HG03175 (cell line): Measurements from ENCODE around the gene KRTAP9-2.
"Not testable (repeated sequence)": the region's sequence is repeated elsewhere in the genome, so short reads cannot be mapped to it uniquely, and the experiment has no call there.

Experiments used
- ATAC-seq: cut with Tn5 transposase; IDR thresholded peaks from one replicate; pipeline ENCODE4 v1.9.1; 2021; ENCODE audit warnings: mild to moderate bottlenecking, moderate library complexity; ENCODE audit not compliant: unreplicated experiment

The KRTAP9-2 gene

GRCh38 chr17:41232399-41233105 lies 6.1 kb downstream of the KRTAP9-2 start, which contains the start of gene KRTAP9-3:
TSS of gene KRTAP9-3 (plus strand) at chr17:41232449. CDS start at chr17:41232502, 53 bp downstream.
- ATAC-seq: not testable (repeated sequence)

DNA sequence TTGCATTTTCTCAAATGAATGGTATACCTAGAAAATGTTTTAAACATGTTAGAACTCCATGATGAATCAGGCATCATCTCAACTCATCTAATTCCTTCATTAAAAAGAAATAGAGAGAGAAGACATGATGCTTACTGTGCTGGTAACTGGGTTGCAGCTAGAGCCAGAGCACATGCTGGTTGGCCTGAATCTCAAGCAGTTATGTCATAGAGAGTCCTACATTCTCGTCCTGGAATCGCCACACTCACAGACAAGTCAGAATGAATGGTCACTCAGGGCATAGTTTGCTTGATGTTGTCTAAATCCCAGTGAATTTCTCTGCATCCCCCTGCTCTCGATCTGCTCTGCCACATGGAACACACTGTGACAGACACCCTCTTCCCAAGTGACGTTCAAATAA lies 10.7 kb downstream of the KRTAP9-2 start:
- ATAC-seq: not testable (repeated sequence)

DNA sequence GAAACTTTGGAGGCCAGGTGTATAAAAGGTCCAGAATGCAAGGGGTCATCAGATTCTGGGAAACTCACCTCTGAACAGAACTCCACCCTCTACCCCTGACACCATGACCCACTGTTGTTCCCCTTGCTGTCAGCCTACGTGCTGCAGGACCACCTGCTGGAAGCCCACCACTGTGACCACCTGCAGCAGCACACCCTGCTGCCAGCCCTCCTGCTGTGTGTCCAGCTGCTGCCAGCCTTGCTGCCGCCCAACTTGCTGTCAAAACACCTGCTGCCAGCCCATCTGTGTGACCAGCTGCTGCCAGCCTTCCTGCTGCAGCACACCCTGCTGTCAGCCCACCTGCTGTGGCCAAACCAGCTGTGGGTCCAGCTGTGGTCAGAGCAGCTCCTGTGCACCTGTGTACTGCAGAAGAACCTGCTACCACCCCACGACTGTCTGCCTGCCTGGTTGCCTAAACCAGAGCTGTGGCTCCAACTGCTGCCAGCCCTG lies 11.5 kb downstream of the KRTAP9-2 start, which contains the start of gene KRTAP9-8:
Gene KRTAP9-8, plus strand, starts transcription at position 51 of the 489 bp plus-strand sequence. Its CDS starts 53 bp downstream, at position 104.
- not testable (repeated sequence) for ATAC-seq

DNA sequence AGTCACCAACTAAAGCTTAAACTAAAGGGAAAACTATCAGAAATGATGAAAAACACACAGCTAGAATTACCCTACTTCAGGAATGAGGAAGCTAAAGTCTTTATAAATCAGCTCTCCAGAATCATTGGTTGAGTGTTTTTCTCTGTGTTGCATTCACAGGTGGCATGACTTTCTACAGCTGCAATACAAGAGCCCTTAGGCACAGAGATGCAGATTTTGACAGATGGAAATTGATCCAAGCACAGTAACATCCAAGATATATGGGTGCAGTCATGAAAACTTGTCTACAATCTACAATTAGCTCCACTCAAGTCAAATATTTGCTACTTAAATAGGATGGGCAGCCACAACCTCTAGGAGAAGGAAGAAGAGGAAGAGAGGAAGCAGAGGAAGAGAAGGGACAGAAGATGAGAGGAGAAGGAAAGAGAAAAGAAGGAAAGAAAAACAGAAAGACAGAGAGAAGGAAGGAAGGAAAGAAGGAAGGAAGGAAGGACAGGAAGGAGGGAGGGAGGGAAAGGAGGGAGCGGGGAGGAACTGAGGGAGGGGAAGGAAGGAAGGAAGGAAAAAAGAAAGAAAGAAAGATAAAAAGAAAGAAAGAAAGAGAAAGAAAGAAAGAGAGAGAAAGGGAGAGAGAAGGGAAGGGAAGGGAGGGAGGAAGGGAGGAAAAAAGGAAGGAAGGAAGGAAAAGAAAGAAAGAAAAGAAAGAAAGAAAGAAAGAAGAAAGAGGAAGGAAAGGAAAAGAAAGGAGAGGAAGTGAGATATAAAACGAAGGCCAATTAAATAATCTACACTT lies 20.7 kb downstream of the KRTAP9-2 start:
- ATAC-seq: not testable (repeated sequence)

DNA sequence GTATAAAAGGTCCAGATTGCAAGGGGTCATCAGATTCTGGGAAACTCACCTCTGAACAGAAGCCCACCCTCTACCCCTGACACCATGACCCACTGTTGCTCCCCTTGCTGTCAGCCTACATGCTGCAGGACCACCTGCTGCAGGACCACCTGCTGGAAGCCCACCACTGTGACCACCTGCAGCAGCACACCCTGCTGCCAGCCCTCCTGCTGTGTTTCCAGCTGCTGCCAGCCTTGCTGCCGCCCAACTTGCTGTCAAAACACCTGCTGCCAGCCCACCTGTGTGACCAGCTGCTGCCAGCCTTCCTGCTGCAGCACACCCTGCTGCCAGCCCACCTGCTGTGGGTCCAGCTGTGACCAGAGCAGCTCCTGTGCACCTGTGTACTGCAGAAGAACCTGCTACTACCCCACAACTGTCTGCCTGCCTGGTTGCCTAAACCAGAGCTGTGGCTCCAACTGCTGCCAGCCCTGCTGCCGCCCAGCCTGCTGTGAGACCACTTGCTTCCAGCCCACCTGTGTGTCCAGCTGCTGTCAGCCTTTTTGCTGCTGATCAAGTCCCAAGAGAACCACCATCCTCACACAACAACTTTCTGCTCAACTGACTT lies 23.3 kb downstream of the KRTAP9-2 start, which contains the start of gene KRTAP9-4:
Gene KRTAP9-4, plus strand, starts transcription at position 51 of the 604 bp plus-strand sequence. Its CDS starts 34 bp downstream, at position 85.
- not testable (repeated sequence) for ATAC-seq

DNA sequence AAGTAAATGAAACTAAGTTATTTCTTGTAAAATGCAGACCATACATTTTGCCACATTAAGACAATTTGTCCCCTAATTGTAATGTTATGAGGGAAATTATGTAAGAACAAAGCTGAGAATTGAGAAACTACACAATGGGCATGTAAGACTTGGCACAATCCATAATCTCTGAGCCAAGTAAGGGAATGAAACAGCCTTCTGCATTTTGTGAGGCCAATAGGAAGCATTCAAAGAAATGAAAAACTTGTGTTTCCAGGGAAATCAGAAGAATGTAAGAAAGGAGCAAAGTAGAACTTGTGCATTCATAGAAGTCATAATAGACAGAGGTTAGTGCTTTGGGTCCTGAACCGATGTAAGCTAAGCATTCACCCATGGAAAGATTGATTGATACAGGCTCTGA lies 24.8 kb downstream of the KRTAP9-2 start:
- no peak for ATAC-seq

DNA sequence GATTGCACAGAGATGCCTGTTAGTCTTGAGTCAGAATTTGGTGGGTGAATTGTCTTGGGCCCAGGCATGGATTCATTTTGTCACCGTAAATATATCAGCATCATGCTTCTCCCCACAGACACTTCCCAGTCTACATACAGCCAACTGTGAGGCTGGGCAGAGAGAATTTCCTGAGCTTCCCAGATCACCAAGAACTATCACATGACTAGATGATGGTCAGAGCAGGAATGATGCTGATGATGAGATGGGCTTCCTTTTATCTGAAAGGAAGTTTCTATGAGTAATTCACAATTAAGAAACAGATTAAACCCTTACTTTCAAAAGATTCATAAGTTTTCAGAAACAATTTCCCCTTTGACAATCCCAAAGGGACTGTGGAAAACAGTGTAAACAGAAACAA lies 28.4 kb downstream of the KRTAP9-2 start:
- no peak for ATAC-seq

DNA sequence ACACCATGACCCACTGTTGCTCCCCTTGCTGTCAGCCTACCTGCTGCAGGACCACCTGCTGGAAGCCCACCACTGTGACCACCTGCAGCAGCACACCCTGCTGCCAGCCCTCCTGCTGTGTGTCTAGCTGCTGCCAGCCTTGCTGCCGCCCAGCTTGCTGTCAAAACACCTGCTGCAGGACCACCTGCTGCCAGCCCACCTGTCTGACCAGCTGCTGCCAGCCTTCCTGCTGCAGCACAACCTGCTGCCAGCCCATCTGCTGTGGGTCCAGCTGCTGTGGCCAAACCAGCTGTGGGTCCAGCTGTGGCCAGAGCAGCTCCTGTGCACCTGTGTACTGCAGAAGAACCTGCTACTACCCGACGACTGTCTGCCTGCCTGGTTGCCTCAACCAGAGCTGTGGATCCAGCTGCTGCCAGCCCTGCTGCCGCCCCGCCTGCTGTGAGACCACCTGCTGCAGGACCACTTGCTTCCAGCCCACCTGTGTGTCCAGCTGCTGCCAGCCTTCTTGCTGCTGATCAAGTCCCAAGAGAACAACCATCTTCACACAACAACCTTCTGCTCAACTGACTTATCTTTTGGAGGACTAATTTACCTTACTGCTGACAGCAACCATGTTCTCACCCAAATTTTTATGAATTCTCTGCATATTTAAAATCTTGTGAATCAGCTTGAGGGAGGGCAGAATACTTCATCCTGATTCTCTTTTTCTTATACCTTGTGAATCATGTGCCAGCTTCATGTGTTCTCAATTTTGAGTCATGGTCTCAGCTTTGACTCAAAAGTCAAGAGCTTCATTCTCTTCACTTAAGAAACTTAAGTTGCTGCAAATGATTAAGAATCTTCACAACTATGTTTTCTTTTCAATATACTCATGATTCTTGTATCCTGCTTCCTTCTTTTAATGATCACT lies 29.2 kb downstream of the KRTAP9-2 start, which contains the start of gene KRTAP9-9:
Gene KRTAP9-9, plus strand, starts transcription at position 4 of the 910 bp plus-strand sequence.
- ATAC-seq: not testable (repeated sequence)

DNA sequence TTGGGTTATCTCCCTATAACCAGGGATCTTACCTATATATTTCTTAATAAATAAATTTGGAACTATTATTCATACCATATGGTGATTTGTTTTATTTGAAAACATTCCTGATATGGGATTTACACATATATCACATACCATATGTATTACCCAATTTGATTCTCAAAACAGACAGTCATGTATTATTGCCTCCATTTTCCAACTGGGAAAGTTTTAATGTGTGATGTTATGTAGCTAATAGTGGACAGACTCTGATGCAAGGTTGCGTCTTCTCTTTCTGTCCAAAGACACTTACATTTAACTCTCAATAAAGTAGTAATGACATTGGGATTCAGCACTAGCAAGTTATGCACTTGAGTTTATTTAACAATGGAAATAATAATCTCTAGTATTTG lies 29.8 kb downstream of the KRTAP9-2 start:
- ATAC-seq: no peak

DNA sequence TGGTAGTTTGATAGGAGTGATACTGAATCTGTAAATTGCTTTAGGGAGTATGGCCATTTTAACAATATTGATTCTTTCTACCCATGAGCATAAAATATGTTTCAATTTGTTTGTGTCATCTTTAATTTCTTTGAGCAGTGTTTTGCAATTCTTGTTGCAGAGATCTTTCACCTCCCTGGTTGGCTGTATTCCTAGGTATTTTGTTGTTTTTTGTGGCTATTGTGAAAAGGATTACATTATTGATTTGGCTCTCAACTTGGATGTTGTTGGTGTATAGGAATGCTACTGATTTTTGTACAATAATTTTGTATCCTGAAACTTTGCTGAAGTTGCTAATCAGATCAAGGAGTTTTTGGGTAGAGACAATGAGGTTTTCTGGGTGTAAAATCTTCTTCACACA lies 32.0 kb downstream of the KRTAP9-2 start:
- no peak for ATAC-seq

- ATAC-seq: no peak
Observed at GRCh38 chr17:41263212-41263611, 36.8 kb downstream of the KRTAP9-2 start.

DNA sequence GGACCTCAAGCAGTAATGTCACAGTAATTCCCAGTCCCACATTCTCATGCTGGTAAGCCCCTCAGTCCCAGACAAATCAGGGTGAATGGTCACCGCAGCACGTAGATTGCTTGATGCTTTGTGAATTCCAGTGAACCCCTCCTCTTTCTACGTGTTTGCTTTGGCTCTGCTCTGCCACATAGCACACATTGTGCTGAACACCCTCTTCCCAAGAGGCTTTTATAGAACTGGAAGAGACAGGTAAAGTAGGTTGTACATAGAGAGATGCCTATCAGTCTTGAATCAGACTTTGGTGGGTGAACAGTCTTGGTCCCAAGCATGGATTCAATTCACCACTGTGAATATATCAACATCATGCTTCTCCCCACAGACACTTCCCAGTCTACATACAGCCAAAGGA lies 38.2 kb downstream of the KRTAP9-2 start:
- no peak for ATAC-seq

GRCh38 chr17:41265078-41265477 lies 38.6 kb downstream of the KRTAP9-2 start, which contains the start of gene KRTAP9-6:
TSS of gene KRTAP9-6 (plus strand) at chr17:41265378. CDS start at chr17:41265378, 0 bp downstream.
- no peak for ATAC-seq

- ATAC-seq: no peak
Observed at GRCh38 chr17:41267711-41268110, 41.3 kb downstream of the KRTAP9-2 start.

- not testable (repeated sequence) for ATAC-seq
Observed at GRCh38 chr17:41271323-41271722, 44.9 kb downstream of the KRTAP9-2 start.

- ATAC-seq: no peak
Observed at GRCh38 chr17:41271858-41272257, 45.4 kb downstream of the KRTAP9-2 start.

GRCh38 chr17:41275648-41276190 lies 49.3 kb downstream of the KRTAP9-2 start, which contains the start of gene KRTAP9-7:
TSS of gene KRTAP9-7 (plus strand) at chr17:41275698. CDS start at chr17:41275698, 0 bp downstream.
- not testable (repeated sequence) for ATAC-seq
